HL-60/S4 treated with phorbol 12-myristate 13-acetate at 8.2 ng/mL for 4 days and 3 days (cell line): ENCODE measurements around the gene NFATC3.

Source experiments
- in situ Hi-C: fragments of 300-500 bp; cut with MboI; formaldehyde crosslinking; loops from 2 replicates; pipeline ENCODE4 v1.15.0; 2022; ENCODE audit warnings: low sequenced_read_pairs

Gene NFATC3

DNA sequence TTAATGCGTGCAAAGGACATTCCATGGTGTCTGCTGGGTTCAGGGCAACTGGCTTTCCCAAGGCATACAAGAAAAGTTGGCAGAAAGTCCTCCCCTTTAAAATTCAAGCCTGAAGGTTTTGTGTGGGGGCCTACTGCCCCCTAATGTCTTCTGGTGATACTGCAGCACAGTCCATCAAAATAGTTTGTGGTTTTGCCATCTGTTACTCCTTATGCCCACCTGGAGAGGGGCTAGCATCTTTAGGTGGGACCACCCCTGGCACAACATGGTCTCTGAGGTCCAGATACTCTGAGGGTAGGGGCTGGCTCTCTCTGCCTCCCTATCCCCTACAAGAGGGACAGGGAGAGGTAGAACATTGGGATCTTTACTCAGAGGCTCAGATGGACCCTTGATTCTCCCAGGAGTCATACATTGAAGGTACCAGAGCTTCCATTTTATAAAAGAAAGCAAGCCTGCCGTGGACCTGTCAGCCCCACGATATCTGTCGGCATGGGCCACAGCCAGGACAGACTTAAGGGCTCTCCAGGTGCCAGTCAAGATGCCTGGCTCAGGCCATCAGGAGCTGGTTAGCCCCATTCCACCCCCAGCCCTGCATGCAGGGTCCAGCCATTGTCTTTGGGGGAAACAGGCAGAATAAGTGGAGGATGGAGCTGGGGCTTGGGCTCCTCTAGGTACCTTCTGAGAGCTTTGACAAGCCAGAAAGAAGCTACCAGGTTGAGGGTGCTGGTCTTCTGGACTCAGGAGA, 144.4 kb downstream of the NFATC3 start:
- in situ Hi-C loops, result no loop called here

DNA sequence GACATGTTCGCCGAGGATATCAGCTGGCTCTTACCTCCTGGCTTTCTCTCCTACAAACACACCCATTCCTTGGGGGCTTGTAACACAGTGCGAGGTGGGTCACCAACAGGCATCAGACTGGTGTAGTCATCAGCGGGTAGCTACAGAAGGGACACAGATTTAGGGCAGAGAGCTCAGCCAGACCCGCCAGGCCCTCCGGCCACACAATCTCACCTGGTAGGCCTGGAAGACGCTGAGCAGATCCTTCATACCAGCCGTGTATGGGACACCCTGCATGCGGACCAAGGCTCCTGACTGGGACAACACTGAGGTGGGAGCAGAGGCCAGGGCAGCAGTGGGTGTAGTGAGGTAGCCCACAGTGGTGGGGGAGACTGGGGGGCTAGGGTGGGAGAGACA, 145.0 kb downstream of the NFATC3 start:
- in situ Hi-C loops, result no loop called here

DNA sequence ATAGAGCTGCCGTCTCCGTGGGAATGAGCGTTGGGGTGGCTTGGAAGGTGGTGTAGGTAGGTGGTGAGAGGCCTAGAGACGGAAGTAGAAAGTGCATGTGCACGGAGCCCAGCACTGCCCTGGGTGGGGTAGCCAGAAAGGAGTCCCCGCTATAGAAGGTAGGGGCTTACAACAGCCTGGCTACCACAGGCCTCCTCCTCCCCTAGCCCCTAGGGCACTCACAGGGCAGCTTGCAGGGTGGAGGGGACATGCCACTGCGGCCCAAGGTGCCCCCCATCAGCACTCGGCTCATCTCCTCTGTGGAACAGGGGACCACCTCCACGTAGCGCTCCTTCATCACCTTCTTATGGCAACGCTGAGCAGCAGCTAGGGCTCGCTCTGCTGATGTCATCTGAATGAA, 145.8 kb downstream of the NFATC3 start:
- in situ Hi-C loops, result no loop called here

DNA sequence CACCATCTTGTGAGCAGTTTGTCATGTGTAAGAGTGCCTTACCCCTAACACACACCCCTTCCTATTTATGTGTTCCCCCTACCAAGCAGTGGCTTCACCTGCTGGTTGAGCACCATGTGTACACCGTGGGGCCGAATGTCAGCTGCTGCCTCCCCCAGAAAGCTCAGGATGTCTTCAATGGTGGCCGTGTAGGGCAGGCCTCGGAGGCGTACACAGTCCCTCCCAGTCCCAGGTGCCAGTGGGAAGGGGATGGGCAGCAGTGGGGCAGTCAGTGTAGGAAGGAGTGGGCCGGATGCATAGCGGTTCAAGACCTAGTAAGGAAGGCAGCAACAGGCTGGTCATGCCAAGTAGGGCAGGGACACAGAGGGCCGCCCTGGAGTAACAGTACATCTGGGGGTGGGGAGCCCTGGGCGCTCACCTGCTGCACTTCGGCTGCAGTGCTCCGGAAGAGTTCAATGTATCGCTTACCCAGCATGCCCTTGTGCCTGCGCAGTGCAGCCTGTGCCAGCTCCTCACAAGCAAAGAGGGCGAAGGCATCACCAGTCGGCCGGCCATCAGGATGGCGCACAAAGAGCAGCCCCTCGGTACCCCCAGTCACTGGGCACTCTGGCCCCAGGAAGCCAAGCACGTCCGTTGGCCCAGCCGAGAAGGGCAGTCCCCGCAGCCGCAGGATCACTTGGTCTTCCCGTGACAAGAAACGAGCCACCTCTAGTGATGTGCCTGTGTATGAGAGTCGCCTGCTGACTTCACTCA, 146.4 kb downstream of the NFATC3 start:
- in situ Hi-C loops, result no loop called here

DNA sequence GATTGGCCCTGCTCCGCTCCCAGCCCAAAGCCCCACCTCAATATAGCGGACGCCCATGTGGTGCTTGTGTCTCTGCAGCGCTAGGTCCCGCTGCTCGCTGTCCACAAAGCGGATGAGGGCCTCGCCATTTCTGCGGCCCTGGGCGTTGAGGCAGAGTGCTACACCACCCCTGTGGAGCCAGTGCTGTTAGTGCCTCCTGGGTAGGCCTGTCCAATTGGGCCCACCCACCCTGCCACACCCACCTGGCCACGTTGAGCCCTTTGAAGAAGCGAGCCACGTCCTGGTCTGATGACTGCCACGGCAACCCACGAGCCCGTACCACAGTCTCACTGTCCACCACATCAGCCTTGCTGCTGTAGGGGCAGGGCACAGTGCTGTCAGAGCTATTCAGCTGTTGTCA, 147.2 kb downstream of the NFATC3 start:
- in situ Hi-C loops, result no loop called here

DNA sequence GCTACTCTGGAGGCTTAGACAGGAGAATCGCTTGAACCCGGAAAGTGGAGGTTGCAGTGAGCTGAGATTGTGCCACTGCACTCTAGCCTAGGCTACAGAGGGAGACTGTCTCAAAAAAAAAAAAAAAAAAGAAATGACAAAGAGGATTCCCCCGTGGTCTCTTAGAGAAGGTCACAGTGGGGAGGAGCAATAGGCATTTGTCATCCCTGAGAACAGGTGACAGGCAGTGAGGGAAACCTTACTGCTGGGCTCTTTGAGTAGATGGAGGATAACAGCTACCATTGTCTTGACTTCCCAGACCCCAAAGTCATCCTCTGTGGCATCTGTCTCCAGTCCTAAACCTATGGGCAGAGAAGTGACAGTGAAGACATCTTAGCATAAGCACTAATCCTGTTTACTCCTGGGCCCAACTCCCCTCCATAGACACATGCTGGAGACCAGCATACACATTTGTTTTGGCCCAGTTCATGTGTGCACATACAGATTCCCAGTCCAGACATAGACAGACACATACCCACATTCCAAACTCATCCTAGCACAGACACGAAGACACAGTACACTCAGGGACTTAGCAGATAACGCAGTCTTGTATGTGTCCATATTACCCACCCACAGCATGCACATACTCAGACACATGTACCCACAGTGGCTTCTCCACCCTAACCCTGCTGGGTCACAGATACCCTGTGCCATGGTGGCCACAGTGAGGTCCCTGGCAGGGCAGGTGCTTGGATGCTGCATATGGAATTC, 148.1 kb downstream of the NFATC3 start:
- in situ Hi-C loops, result no loop called here

DNA sequence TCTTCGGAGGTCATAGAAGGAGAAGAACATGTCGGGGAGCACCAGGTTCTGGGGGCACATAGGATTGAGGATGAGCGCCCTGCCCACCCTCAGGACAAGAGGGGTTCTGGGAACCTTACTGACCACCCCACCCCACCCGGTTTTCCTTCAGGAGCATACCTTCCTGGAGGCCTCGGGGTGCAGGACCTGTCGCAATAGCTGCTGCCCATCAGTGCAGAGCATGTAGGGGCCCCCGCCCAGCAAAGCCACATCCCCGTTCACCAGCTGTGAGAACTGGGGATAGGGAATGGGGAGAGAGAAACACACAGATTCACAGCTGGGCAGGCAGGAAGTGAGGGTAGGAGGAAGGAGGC, 148.6 kb downstream of the NFATC3 start:
- in situ Hi-C loops, result no loop called here

DNA sequence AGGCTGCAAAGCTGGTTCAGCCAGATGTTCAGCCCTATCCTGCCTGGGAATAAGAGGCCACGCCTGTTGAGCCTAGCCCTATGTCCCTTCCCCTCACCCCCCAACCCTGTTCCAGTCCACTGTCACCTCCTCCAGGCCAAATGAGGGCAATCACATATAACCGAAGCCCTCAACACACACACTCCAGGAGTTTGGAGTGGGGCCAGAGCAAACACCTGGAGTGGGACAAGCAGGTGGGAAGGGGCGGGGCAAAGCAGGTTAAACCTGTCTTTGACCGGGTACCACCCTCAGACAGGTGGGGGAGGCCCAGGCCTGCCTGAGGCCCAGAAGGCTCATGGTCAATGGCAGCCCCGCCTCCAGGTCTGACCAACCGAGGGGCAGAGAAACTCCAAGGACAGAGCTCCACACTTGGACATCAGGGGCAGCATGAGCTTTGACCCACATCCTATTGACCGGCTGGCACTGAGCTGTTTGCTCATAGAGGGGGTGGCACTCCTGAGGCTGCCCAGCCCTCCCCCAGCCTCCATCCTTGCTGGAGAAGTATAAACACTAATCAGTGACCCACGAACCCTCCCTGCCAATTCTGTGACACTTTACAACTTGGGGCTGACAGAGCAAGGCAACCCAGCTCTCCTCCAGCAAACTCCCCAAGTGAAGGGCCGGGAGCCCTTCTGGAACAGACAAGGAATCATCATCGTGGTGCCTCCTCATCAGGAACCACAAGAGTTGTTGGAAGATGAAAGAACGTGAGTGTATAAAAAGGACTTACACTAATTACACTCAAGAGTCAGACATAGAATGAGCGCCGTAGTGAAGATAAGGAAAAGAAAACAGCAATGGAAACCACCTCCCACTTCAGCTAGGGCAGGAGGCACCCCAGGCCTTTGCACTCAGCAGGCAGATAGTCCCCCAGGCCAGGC, 149.3 kb downstream of the NFATC3 start:
- in situ Hi-C loops, result no loop called here

DNA sequence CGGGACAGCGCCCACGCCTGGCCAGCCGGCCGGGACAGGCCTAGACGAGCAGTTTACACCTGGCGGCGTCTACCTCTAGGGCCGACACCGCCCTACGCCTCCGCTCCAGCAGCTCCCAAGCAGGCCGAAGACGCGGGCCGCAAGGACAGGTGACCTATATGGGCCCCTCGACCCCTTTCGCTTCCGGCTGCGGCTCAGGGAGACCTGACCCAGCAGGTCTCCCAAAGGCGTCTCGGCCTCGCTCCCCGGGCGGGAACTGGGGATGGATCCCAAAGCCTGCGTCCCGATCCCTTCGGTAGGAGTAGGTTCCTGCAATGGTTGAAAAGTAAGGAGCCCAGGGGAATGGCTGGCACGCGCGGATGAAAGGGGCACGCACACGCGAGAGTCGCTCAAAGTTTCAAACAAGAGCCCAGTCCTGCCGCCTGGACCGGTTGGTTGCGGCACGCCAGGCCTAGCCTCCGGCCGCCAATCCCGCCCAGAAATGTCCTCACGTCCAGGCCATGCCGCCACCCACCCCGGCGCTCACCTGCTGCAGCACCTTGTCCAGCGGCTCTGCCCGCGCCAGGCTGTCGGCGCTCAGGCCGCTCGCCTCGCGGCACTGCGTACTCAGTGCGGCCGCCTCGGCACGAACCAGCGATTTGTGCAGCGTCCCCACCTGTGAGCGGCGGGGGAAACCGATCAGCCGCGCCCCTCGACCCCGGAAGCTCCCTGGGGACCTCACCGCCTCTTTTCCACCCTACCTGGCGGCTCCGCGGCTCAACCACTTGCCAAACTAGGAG, 150.1 kb downstream of the NFATC3 start:
- in situ Hi-C loops, result no loop called here

DNA sequence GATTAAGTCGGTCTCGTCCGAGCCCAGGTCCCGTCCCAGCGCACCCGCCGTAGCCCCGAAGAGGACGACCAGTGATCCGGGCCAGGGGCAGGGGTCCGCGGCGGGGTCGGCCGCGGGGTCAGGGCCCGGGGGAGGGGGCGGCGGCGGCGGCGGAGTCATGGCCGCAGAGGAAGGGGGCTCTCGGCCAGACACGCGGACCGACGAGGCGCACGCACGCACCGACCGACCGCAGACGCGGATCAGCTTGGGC, 150.6 kb downstream of the NFATC3 start, which contains the start of gene ESRP2:
ESRP2 (minus strand) TSS at position 241 of the 250 bp plus-strand sequence; CDS start at position 159, 82 bp downstream.
- in situ Hi-C loops, result no loop called here

DNA sequence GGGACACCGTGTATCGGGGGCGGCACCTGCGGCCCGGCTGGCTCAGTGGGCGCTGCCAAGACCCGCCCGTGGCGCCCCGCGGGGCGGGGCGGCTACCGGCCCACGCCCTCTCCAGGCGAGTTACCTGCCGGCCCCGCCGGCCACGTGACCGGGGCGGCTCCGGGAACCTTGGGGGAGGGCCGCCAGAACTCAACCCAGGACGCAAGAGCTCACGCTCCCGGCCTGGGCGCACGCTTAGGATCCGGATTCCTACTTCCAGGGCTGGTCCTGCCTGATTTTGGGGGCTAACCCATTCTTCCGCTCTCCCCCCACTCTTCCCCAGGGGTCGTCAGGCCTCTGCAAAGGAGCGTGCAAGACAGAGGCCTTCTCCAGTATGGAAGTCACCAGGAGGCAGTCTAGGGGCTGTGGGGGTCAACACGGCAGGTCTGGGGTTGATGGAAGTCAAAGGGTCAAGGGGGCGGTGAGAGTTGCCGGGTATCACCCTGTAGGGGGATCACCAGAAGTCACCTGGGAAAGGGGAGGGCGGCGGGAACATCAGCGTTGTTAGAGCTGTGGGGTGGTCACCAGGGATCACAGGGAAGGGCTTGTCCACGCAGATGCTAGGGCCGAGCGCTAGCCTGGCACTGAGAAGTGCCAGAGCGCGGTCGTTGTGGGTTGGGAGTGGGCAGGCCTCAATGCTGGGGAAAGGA, 151.1 kb downstream of the NFATC3 start:
- in situ Hi-C loops, result no loop called here

DNA sequence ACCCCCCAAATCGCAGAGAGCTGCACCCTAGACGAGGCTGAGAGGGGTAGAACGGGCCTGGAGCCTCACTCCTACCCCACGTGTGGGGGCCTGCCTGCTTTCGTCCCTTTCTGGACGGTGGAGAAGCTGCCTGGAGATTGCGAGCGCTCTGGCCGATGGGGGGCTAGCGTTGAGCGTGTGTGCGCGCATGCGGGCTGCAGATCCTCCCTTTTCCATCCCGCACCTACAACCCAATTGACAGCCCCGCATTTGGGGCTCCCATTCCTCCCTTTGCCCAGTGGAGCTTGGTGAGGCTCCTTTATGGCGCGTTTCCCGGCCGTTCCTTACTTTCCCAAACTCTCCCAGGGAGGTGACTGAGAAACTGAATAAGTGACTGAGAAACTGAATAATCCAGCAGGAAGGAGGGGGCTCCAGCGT, 151.7 kb downstream of the NFATC3 start:
- in situ Hi-C loops, result no loop called here

DNA sequence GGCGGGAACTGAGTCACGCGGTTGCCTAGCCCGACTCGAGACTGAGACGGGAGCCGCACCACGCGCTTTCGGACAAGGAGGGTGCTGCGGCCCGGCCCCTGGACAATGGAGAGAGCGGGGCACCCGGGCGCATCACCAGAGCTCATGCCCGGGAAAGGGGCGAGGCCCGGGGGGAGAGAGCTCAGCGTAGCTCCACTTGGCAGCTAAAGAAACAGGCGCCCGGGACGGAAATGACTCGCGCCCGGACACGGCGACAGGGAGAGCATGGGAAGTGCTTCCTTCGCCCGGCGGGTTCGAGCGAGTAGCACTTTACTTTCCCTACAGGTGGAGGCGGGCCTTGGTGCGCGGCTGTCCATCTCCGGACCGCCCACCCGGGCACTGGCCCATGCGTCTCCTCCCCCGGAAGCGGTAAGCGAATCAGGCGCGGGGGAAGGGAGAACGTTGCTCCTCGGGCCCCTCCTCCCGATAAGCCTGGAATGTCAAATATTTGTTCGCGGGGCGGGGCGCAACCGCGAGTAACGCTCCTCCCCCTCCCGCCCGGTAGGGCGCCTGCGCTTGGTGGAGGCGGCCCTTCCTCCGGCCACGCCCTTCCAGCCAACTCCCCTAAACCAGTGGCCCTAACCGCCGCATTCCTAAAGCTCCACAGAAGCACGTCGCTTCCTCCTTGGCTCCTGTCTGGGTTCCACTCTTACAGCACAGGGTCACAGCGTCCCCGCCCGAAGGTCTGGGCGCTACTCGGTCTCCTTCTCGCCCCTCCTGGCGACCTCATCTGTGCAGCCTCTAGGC, 152.3 kb downstream of the NFATC3 start:
- in situ Hi-C loops, result no loop called here

DNA sequence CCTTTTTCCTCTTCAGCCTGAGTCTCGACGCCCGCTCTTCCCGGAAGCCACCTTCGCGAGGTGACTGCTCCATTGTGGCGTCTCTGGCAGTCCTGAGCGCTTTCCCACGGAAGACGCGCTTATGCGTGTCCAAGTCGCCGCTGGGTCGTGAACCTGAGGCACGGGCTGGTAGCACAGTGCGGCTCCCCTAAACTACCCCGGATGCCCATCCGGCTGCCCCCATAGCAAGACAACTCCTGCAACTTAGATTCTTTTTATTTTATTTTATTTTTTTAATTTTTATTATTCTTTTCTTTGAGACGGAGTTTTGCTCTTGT, 152.8 kb downstream of the NFATC3 start:
- in situ Hi-C loops, result no loop called here

DNA sequence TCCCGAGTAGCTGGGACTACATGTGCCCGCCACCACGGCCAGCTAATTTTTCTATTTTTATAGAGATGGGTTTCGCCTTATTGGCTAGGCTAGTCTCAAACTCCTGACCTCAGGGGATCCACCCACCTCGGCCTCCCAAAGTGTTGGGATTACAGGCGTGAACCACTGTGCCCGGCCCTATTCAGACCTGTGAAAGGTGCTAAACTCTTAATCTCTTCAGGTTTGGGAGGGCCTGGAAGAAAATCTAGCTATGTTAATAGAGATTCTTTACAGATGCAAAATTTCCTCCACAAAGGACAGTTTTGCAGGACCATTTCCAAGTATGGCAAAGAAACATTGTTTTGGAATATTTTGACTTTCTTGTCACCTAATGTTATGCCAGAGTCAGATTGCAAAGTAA, 156.9 kb downstream of the NFATC3 start:
- in situ Hi-C loops, result loop anchor here (10.0 kb wide), 1 partner anchor 83 kb away; no protein-coding TSS in a partner anchor

DNA sequence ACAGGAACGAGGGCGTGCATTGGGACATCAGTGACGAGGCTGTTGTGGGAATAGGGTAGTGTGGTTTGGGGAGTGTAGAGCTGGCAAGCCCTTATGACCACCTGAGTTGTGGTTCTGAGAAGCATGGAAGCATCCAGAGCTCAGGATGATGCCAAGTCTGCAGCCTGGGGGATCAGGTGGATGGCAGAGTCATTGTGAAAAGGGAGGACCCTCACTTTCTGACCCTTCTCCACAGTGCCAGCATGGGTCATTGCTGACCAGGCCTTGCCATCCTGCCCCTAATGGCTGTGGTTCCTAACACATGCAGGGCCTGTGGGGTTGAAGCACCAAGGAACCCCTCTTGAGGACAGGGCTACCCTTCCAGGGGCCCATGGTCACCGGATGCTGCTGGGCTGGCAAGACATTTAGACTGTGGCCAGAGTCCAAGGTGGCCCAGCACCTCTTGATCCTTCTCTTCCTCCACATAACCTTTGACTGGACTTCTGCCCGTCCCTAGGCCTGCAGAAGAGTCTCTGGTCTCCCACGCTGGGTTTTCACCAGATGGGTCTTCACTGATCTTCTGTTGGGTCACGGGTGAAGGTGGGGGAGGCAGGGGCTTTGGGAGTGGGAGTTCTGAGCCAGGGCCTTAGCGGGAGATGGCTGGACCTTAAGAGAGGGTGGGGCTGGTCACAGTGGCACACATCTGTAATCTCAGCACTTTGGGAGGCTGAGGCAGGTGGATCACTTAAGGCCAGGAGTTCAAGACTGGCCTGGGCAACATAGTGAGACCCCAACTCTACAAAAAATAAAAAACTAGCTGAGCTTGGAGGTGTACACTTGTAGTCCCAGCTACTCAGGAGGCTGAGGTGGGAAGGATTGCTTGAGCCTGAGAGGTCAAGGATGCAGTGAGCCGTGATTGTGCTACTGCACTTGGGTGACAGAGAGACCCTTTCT, 158.0 kb downstream of the NFATC3 start:
- in situ Hi-C loops, result loop anchor here (10.0 kb wide), 1 partner anchor 82 kb away; no protein-coding TSS in a partner anchor

DNA sequence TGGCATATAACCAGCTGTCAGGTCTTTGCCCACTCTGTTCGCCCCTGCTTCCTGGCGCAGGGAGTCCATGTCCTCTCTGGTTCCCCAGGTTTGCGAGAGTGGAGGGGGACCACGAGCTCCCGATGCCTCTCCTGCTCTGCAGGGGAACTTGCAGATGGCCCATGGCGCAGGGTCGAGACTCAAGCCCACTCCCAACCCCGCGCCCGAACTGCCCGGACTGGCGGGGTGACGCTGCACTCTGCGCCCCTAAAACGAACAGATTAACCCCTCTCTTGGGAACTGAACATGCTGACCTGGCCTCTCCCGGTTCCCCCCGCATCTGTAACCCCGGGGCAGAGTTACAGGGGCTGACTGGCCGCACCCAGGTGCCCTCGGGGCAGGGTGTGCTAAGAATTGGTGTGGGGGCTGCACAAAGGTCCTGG, 159.3 kb downstream of the NFATC3 start:
- in situ Hi-C loops, result loop anchor here (10.0 kb wide), 1 partner anchor 80 kb away; no protein-coding TSS in a partner anchor
